NCI-H2227 treated with DMSO at 0.1 percent for 48 hours (cell line): ENCODE measurements around the gene RIN1.

Experiments
- DNase-seq: peaks from one replicate; lab custom pipeline; 2025; lab: John Stamatoyannopoulos, UW

Gene RIN1

GRCh38 chr11:66294626-66295620, 41.3 kb downstream of the RIN1 start:
- no peak for DNase-seq

GRCh38 chr11:66293777-66294625, 42.2 kb downstream of the RIN1 start:
- DNase-seq, result no peak

GRCh38 chr11:66293352-66293751, 42.9 kb downstream of the RIN1 start:
- DNase-seq, result no peak

- DNase-seq, result no peak
Measured at GRCh38 chr11:66292543-66293332, 43.5 kb downstream of the RIN1 start.

GRCh38 chr11:66291706-66292542, 44.3 kb downstream of the RIN1 start, which contains the start of gene TMEM151A:
TSS of gene TMEM151A (plus strand) at chr11:66291894. CDS start at chr11:66292014, 120 bp downstream.
- DNase-seq, result peak; percentile 22

GRCh38 chr11:66291303-66291705, 44.9 kb downstream of the RIN1 start:
- no peak for DNase-seq

- DNase-seq, result no peak
Measured at GRCh38 chr11:66290330-66290621, 46.0 kb downstream of the RIN1 start.

- DNase-seq, result peak; percentile 83
Measured at GRCh38 chr11:66289548-66290329, 46.5 kb downstream of the RIN1 start.

GRCh38 chr11:66288671-66289547, 47.3 kb downstream of the RIN1 start, which contains the start of gene YIF1A:
TSS of gene YIF1A (minus strand) at chr11:66289143. CDS start at chr11:66288985, 158 bp downstream.
- peak; percentile 99 for DNase-seq

- no peak for DNase-seq
Measured at GRCh38 chr11:66287889-66288670, 48.2 kb downstream of the RIN1 start.

GRCh38 chr11:66287211-66287888, 48.9 kb downstream of the RIN1 start:
- DNase-seq, result no peak

GRCh38 chr11:66286699-66287098, 49.5 kb downstream of the RIN1 start:
- DNase-seq, result no peak

- no peak for DNase-seq
Measured at GRCh38 chr11:66285250-66285947, 50.8 kb downstream of the RIN1 start.

GRCh38 chr11:66284526-66285078, 51.6 kb downstream of the RIN1 start:
- DNase-seq, result no peak

GRCh38 chr11:66283461-66284105, 52.7 kb downstream of the RIN1 start:
- DNase-seq, result no peak
